WTC11 (cell line): ENCODE measurements around the gene TNRC6C. TPM values are rescaled to one million over a fixed set of nuclear protein-coding genes. Genes with fewer than 3 reads are reported as not detected.

Experiments used
- ATAC-seq: fragments of 200-7000 bp; cut with Tn5 transposase; 2 replicates; pipeline ENCODE4 v1.10.0; 2021; ENCODE audit warnings: mild to moderate bottlenecking, moderate library complexity
- CTCF ChIA-PET: fragments of 300-600 bp; sonication (Branson Sonifier 250); formaldehyde crosslinking; loops from one replicate; lab custom pipeline; 2021; ENCODE audit warnings: antibody characterized with exemption; lab: Charles Lee
- POLR2A ChIA-PET: fragments of 350-600 bp; sonication (Branson Sonifier 250); formaldehyde crosslinking; loops from one replicate; lab custom pipeline; 2021; ENCODE audit warnings: antibody characterized with exemption; lab: Charles Lee
- DNase-seq: peaks from one replicate; pipeline ENCODE4 v3.0.0; 2021; ENCODE audit warnings: low spot score
- H3K27ac Mint-ChIP-seq: 2 replicates; pipeline ENCODE4 v1.8.0; 2021; ENCODE audit warnings: mixed read lengths
- H3K27me3 Mint-ChIP-seq: 2 replicates; pipeline ENCODE4 v1.8.0; 2021; ENCODE audit warnings: low read depth, mild to moderate bottlenecking, moderate library complexity, mixed read lengths
- H3K36me3 Mint-ChIP-seq: 2 replicates; pipeline ENCODE4 v1.8.0; 2021; ENCODE audit warnings: mixed read lengths
- H3K4me1 Mint-ChIP-seq: 2 replicates; pipeline ENCODE4 v1.8.0; 2022; ENCODE audit warnings: mixed read lengths
- H3K4me3 Mint-ChIP-seq: 2 replicates; pipeline ENCODE4 v1.8.0; 2021; ENCODE audit warnings: mild to moderate bottlenecking, moderate library complexity, mixed read lengths
- H3K9me3 Mint-ChIP-seq: 2 replicates; pipeline ENCODE4 v1.8.0; 2021; ENCODE audit warnings: mixed read lengths
- ATF1 ChIP-seq: sonication (generic); formaldehyde crosslinking; IDR thresholded peaks from 2 replicates; pipeline ENCODE4 v1.8.1; 2023; ENCODE audit warnings: mild to moderate bottlenecking, moderate library complexity, missing genetic modification reagents
- CREB1 ChIP-seq: sonication (generic); formaldehyde crosslinking; IDR thresholded peaks from 2 replicates; pipeline ENCODE4 v1.8.0; 2023; ENCODE audit warnings: mild to moderate bottlenecking, missing genetic modification reagents
- FOXJ3 ChIP-seq: sonication (generic); formaldehyde crosslinking; IDR thresholded peaks from 2 replicates; pipeline ENCODE4 v1.9.0; 2021; ENCODE audit warnings: missing genetic modification reagents, mild to moderate bottlenecking, borderline replicate concordance
- NR3C1 ChIP-seq: sonication (generic); formaldehyde crosslinking; conservative IDR thresholded peaks from 2 replicates; pipeline ENCODE4 v1.8.1; 2023; ENCODE audit warnings: low read depth, mild to moderate bottlenecking, missing genetic modification reagents
- PRRX2 ChIP-seq: fragments of 250-450 bp; sonication (Bioruptor Pico); IDR thresholded peaks from 2 replicates; pipeline ENCODE4 v1.8.0; 2021; ENCODE audit warnings: mild to moderate bottlenecking
- SMAD3 ChIP-seq: sonication (generic); formaldehyde crosslinking; IDR thresholded peaks from 2 replicates; pipeline ENCODE4 v1.8.0; 2022; ENCODE audit warnings: missing genetic modification reagents, mild to moderate bottlenecking, borderline replicate concordance
- SP1 ChIP-seq: sonication (generic); formaldehyde crosslinking; conservative IDR thresholded peaks from 2 replicates; pipeline ENCODE4 v1.8.1; 2022; ENCODE audit warnings: missing genetic modification reagents
- TCF7 ChIP-seq: sonication (generic); formaldehyde crosslinking; IDR thresholded peaks from 2 replicates; pipeline ENCODE4 v1.8.0; 2022; ENCODE audit warnings: mild to moderate bottlenecking, low read depth, missing genetic modification reagents, moderate library complexity
- TEAD4 ChIP-seq: sonication (generic); formaldehyde crosslinking; IDR thresholded peaks from 2 replicates; pipeline ENCODE4 v1.8.0; 2022; ENCODE audit warnings: mild to moderate bottlenecking, missing genetic modification reagents
- ZNF396 ChIP-seq: fragments of 250-450 bp; sonication (Bioruptor Pico); IDR thresholded peaks from 2 replicates; pipeline ENCODE4 v1.8.0; 2021; ENCODE audit warnings: mild to moderate bottlenecking, moderate library complexity, borderline replicate concordance
- total RNA-seq: library from RNA; stranded (reverse); gene quantifications from 3 replicates; pipeline ENCODE4 v1.2.3, GENCODE V29; 2021
- TF ChIP-seq, protein P1 (sequence below): fragments of 250-450 bp; sonication (Bioruptor Pico); IDR thresholded peaks from 2 replicates; pipeline ENCODE4 v1.9.0; 2021; ENCODE audit warnings: mild to moderate bottlenecking, borderline replicate concordance
- TF ChIP-seq, protein P2 (sequence below): fragments of 250-450 bp; sonication (Bioruptor Pico); IDR thresholded peaks from 2 replicates; pipeline ENCODE4 v2.1.2; 2022; ENCODE audit warnings: mild to moderate bottlenecking, moderate library complexity
- TF ChIP-seq, protein P3 (sequence below): sonication (generic); formaldehyde crosslinking; IDR thresholded peaks from 2 replicates; pipeline ENCODE4 v1.8.1; 2023; ENCODE audit warnings: mild to moderate bottlenecking, missing genetic modification reagents, moderate library complexity
- TF ChIP-seq, protein P4 (sequence below): sonication (generic); formaldehyde crosslinking; IDR thresholded peaks from 2 replicates; pipeline ENCODE4 v1.8.1; 2023; ENCODE audit warnings: mild to moderate bottlenecking, missing genetic modification reagents, moderate library complexity
- TF ChIP-seq, protein P5 (sequence below): sonication (generic); formaldehyde crosslinking; IDR thresholded peaks from 2 replicates; pipeline ENCODE4 v1.8.1; 2023; ENCODE audit warnings: mild to moderate bottlenecking, missing genetic modification reagents
- TF ChIP-seq, protein P6 (sequence below): sonication (generic); formaldehyde crosslinking; IDR thresholded peaks from 2 replicates; pipeline ENCODE4 v1.8.1; 2023; ENCODE audit warnings: mild to moderate bottlenecking, moderate library complexity, missing genetic modification reagents
- TF ChIP-seq, protein P7 (sequence below): fragments of 250-450 bp; sonication (Bioruptor Pico); conservative IDR thresholded peaks from 2 replicates; pipeline ENCODE4 v1.9.0; 2021; ENCODE audit warnings: mild to moderate bottlenecking
- TF ChIP-seq, protein P8 (sequence below): sonication (generic); formaldehyde crosslinking; IDR thresholded peaks from 2 replicates; pipeline ENCODE4 v1.8.0; 2022; ENCODE audit warnings: mild to moderate bottlenecking, missing genetic modification reagents
- TF ChIP-seq, protein P9 (sequence below): sonication (generic); formaldehyde crosslinking; IDR thresholded peaks from 2 replicates; pipeline ENCODE4 v1.8.1; 2022; ENCODE audit warnings: low read depth, missing genetic modification reagents, borderline replicate concordance

Gene TNRC6C
- total RNA-seq, 1 experiment from 2014 or later, result 52.3 TPM

DNA sequence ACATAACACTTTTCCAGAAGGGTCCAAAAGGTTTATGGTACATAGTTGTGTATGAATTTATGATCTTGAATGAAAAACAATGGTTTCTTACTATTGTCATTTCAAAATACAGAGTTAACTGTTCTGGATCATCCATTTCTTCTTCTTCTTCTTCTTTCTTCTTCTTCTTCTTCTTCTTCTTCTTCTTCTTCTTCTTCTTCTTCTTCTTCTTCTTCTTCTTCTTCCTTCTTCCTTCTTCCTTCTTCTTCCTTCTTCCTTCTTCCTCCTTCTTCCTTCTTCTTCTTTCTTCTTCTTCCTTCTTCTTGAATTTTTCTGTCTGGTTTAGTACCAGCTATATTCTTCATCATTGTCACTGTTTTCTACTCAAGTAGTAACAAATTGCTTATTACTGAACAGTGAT lies 47.8 kb downstream of the TNRC6C start (continued):
- TF ChIP-seq, protein P1, sequence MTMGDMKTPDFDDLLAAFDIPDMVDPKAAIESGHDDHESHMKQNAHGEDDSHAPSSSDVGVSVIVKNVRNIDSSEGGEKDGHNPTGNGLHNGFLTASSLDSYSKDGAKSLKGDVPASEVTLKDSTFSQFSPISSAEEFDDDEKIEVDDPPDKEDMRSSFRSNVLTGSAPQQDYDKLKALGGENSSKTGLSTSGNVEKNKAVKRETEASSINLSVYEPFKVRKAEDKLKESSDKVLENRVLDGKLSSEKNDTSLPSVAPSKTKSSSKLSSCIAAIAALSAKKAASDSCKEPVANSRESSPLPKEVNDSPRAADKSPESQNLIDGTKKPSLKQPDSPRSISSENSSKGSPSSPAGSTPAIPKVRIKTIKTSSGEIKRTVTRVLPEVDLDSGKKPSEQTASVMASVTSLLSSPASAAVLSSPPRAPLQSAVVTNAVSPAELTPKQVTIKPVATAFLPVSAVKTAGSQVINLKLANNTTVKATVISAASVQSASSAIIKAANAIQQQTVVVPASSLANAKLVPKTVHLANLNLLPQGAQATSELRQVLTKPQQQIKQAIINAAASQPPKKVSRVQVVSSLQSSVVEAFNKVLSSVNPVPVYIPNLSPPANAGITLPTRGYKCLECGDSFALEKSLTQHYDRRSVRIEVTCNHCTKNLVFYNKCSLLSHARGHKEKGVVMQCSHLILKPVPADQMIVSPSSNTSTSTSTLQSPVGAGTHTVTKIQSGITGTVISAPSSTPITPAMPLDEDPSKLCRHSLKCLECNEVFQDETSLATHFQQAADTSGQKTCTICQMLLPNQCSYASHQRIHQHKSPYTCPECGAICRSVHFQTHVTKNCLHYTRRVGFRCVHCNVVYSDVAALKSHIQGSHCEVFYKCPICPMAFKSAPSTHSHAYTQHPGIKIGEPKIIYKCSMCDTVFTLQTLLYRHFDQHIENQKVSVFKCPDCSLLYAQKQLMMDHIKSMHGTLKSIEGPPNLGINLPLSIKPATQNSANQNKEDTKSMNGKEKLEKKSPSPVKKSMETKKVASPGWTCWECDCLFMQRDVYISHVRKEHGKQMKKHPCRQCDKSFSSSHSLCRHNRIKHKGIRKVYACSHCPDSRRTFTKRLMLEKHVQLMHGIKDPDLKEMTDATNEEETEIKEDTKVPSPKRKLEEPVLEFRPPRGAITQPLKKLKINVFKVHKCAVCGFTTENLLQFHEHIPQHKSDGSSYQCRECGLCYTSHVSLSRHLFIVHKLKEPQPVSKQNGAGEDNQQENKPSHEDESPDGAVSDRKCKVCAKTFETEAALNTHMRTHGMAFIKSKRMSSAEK (CRISPR knock-in tag), result no peak
- TF ChIP-seq ZNF396 (CRISPR knock-in tag) (no peak), SP1 (CRISPR knock-in tag) (no peak), PRRX2 (no peak)
- TF ChIP-seq, protein P2, sequence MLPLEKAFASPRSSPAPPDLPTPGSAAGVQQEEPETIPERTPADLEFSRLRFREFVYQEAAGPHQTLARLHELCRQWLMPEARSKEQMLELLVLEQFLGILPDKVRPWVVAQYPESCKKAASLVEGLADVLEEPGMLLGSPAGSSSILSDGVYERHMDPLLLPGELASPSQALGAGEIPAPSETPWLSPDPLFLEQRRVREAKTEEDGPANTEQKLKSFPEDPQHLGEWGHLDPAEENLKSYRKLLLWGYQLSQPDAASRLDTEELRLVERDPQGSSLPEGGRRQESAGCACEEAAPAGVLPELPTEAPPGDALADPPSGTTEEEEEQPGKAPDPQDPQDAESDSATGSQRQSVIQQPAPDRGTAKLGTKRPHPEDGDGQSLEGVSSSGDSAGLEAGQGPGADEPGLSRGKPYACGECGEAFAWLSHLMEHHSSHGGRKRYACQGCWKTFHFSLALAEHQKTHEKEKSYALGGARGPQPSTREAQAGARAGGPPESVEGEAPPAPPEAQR, result no peak
- TF ChIP-seq, protein P3, sequence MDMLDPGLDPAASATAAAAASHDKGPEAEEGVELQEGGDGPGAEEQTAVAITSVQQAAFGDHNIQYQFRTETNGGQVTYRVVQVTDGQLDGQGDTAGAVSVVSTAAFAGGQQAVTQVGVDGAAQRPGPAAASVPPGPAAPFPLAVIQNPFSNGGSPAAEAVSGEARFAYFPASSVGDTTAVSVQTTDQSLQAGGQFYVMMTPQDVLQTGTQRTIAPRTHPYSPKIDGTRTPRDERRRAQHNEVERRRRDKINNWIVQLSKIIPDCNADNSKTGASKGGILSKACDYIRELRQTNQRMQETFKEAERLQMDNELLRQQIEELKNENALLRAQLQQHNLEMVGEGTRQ (CRISPR knock-in tag), result no peak

DNA sequence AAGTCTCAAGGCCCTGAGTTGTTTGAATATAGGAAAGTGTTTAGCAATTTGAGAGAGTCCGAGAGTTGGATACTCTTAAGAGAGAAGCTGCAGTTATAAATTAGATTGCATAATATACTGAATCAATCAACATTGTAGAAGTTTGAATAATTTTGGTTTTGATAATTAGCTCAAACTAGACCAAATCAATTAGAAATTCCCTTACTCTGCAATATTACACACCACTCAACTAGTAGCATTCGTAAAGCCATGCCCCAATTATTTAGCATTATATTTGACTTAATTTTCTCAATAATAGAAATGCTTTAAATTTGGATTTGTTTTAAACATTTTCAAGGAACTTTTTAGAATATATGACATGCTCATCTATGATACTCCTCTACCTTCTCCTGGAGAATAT lies 49.1 kb downstream of the TNRC6C start:
- Mint-ChIP-seq H3K9me3 (no peaks in the 10 kb centered on the region), H3K36me3 (peaks cover 22% of the 10 kb centered on the region), H3K4me3 (no peak overlapping the region), H3K27ac (no peak overlapping the region), H3K4me1 (peaks cover 20% of the 10 kb centered on the region), H3K27me3 (no peaks in the 10 kb centered on the region)
- ATAC-seq (no peak), DNase-seq (no peak)
- POLR2A ChIA-PET, result no interaction called here
- TF ChIP-seq SMAD3 (no peak), NR3C1 (CRISPR knock-in tag) (no peak), FOXJ3 (CRISPR knock-in tag) (no peak), TCF7 (no peak), TEAD4 (no peak), ATF1 (no peak), CREB1 (CRISPR knock-in tag) (no peak)
- TF ChIP-seq, protein P4, sequence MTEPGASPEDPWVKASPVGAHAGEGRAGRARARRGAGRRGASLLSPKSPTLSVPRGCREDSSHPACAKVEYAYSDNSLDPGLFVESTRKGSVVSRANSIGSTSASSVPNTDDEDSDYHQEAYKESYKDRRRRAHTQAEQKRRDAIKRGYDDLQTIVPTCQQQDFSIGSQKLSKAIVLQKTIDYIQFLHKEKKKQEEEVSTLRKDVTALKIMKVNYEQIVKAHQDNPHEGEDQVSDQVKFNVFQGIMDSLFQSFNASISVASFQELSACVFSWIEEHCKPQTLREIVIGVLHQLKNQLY, result no peak
- TF ChIP-seq, protein P5, sequence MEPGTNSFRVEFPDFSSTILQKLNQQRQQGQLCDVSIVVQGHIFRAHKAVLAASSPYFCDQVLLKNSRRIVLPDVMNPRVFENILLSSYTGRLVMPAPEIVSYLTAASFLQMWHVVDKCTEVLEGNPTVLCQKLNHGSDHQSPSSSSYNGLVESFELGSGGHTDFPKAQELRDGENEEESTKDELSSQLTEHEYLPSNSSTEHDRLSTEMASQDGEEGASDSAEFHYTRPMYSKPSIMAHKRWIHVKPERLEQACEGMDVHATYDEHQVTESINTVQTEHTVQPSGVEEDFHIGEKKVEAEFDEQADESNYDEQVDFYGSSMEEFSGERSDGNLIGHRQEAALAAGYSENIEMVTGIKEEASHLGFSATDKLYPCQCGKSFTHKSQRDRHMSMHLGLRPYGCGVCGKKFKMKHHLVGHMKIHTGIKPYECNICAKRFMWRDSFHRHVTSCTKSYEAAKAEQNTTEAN (CRISPR knock-in tag), result no peak
- TF ChIP-seq, protein P6, sequence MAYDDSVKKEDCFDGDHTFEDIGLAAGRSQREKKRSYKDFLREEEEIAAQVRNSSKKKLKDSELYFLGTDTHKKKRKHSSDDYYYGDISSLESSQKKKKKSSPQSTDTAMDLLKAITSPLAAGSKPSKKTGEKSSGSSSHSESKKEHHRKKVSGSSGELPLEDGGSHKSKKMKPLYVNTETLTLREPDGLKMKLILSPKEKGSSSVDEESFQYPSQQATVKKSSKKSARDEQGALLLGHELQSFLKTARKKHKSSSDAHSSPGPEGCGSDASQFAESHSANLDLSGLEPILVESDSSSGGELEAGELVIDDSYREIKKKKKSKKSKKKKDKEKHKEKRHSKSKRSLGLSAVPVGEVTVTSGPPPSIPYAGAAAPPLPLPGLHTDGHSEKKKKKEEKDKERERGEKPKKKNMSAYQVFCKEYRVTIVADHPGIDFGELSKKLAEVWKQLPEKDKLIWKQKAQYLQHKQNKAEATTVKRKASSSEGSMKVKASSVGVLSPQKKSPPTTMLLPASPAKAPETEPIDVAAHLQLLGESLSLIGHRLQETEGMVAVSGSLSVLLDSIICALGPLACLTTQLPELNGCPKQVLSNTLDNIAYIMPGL (CRISPR knock-in tag), result no peak
- TF ChIP-seq, protein P7, sequence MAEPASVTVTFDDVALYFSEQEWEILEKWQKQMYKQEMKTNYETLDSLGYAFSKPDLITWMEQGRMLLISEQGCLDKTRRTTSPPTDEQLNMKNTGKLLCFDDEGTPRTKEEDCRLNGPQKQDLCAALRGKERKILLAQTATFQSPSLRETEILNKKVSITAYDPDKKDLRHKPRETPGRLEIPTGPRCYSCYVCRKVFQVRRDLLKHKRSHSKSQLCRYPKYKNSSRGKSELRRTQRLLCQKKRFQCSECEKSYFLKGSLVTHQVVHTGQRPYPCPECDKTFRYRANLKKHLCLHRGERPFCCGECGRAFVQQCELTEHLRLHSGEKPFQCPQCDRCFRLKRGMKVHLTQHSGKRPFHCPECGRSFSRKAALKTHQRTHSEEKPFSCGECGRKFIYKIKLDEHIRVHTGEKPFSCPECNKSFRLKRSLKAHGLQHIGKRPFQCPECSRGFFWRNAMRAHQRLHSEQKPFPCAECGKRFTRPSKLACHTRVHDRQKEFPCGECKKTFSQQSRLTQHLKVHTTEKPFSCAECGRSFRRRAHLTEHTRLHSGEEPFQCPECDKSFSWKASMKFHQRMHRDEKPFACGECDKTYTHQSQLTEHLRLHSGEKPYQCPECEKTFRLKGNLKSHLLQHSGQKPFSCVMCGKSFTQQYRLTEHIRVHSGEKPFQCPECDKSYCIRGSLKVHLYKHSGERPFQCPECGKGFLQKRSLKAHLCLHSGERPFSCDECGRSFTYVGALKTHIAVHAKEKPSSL (CRISPR knock-in tag), result no peak
- TF ChIP-seq, protein P8, sequence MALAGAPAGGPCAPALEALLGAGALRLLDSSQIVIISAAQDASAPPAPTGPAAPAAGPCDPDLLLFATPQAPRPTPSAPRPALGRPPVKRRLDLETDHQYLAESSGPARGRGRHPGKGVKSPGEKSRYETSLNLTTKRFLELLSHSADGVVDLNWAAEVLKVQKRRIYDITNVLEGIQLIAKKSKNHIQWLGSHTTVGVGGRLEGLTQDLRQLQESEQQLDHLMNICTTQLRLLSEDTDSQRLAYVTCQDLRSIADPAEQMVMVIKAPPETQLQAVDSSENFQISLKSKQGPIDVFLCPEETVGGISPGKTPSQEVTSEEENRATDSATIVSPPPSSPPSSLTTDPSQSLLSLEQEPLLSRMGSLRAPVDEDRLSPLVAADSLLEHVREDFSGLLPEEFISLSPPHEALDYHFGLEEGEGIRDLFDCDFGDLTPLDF (CRISPR knock-in tag), result no peak
- TF ChIP-seq, protein P9, sequence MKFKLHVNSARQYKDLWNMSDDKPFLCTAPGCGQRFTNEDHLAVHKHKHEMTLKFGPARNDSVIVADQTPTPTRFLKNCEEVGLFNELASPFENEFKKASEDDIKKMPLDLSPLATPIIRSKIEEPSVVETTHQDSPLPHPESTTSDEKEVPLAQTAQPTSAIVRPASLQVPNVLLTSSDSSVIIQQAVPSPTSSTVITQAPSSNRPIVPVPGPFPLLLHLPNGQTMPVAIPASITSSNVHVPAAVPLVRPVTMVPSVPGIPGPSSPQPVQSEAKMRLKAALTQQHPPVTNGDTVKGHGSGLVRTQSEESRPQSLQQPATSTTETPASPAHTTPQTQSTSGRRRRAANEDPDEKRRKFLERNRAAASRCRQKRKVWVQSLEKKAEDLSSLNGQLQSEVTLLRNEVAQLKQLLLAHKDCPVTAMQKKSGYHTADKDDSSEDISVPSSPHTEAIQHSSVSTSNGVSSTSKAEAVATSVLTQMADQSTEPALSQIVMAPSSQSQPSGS (CRISPR knock-in tag), result no peak
- CTCF ChIA-PET, result no interaction called here
